Liver (tissue), 9 donors: Measurements from ENCODE around the gene HTR4. TPM values are rescaled to one million over a fixed set of nuclear protein-coding genes. Genes with fewer than 3 reads are reported as not detected.

Source experiments
- DNase-seq: peaks from one replicate; pipeline ENCODE4 v3.0.0-alpha.2; 2017; ENCODE audit warnings: low spot score
- H3K27ac ChIP-seq, 2 donors: one replicate each; pipeline ENCODE4 v1.7.0; 2013; ENCODE audit warnings: inconsistent platforms in 2 of 2, low read length in 2 of 2, control low read depth in 1 of 2, low read depth in 1 of 2, mild to moderate bottlenecking in 1 of 2
- H3K27me3 ChIP-seq, 4 donors: one replicate each; pipeline versions ENCODE4 v1.6.1 to v1.7.0; 2013; ENCODE audit warnings: low read length in 3 of 4, inconsistent platforms in 1 of 4, mild to moderate bottlenecking in 1 of 4, moderate library complexity in 1 of 4; ENCODE audit not compliant: control insufficient read depth in 4 of 4, insufficient read depth in 4 of 4
- H3K36me3 ChIP-seq, 4 donors: one replicate each; pipeline versions ENCODE4 v1.6.1 to v1.7.0; 2013; ENCODE audit warnings: low read length in 3 of 4, mild to moderate bottlenecking in 3 of 4, low read depth in 1 of 4, moderate library complexity in 1 of 4; ENCODE audit not compliant: control insufficient read depth in 4 of 4, insufficient read depth in 3 of 4
- H3K4me1 ChIP-seq, 4 donors: one replicate each; pipeline versions ENCODE4 v1.6.1 to v1.7.0; 2013; ENCODE audit warnings: low read length in 3 of 4, mild to moderate bottlenecking in 3 of 4, moderate library complexity in 1 of 4; ENCODE audit not compliant: control insufficient read depth in 4 of 4, insufficient read depth in 4 of 4
- H3K4me3 ChIP-seq, 3 donors: one replicate each; pipeline versions ENCODE4 v1.6.1 to v1.7.0; 2013; ENCODE audit warnings: low read length in 3 of 3, control low read depth in 1 of 3, low read depth in 1 of 3, mild to moderate bottlenecking in 1 of 3
- H3K9ac ChIP-seq, 2 donors: one replicate each; pipeline ENCODE4 v1.7.0; 2013; ENCODE audit warnings: low read length in 2 of 2, mild to moderate bottlenecking in 2 of 2, moderate library complexity in 2 of 2, control low read depth in 1 of 2, low read depth in 1 of 2
- H3K9me3 ChIP-seq, 4 donors: one replicate each; pipeline versions ENCODE4 v1.6.1 to v1.7.0; 2013; ENCODE audit warnings: low read length in 3 of 4; ENCODE audit not compliant: control insufficient read depth in 4 of 4
- CTCF ChIP-seq: fragments of 150-350 bp; IDR thresholded peaks from 2 replicates; pipeline ENCODE4 v1.5.1; 2017; ENCODE audit warnings: improper control_type of control experiment, low read depth, low read length; ENCODE audit not compliant: missing input control
- EGR1 ChIP-seq, 2 donors: IDR thresholded peaks; 2 replicates each; pipeline ENCODE4 v1.6.1; 2016 to 2018; ENCODE audit warnings: antibody characterized with exemption in 2 of 2, low read depth in 2 of 2
- FOXA2 ChIP-seq: IDR thresholded peaks from 2 replicates; pipeline ENCODE4 v1.6.1; 2016; ENCODE audit warnings: antibody characterized with exemption
- GABPA ChIP-seq, 2 donors: IDR thresholded peaks in 1 of 2; conservative IDR thresholded peaks in 1 of 2; 2 replicates each; pipeline ENCODE4 v1.6.1; 2016; ENCODE audit warnings: antibody characterized with exemption in 2 of 2, mild to moderate bottlenecking in 1 of 2, moderate library complexity in 1 of 2
- HNF4A ChIP-seq, 2 donors: conservative IDR thresholded peaks; 2 replicates each; pipeline ENCODE4 v1.6.1; 2016; ENCODE audit warnings: antibody characterized with exemption in 2 of 2, mild to moderate bottlenecking in 2 of 2
- HNF4G ChIP-seq: IDR thresholded peaks from 2 replicates; pipeline ENCODE4 v1.6.1; 2016; ENCODE audit warnings: antibody characterized with exemption
- JUND ChIP-seq, 2 donors: IDR thresholded peaks; 2 replicates each; pipeline ENCODE4 v1.6.1; 2016; ENCODE audit warnings: antibody characterized with exemption in 2 of 2
- NR2F2 ChIP-seq: IDR thresholded peaks from 2 replicates; pipeline ENCODE4 v1.6.1; 2016; ENCODE audit warnings: antibody characterized with exemption
- RAD21 ChIP-seq, 2 donors: IDR thresholded peaks; 2 replicates each; pipeline ENCODE4 v1.6.1; 2016; ENCODE audit warnings: antibody characterized with exemption in 2 of 2, mild to moderate bottlenecking in 2 of 2
- REST ChIP-seq: IDR thresholded peaks from 2 replicates; pipeline ENCODE4 v1.6.1; 2016; ENCODE audit warnings: antibody characterized with exemption, mild to moderate bottlenecking
- RXRA ChIP-seq, 2 donors: IDR thresholded peaks; 2 replicates each; pipeline ENCODE4 v1.6.1; 2017 to 2018; ENCODE audit warnings: antibody characterized with exemption in 2 of 2, mild to moderate bottlenecking in 1 of 2
- SP1 ChIP-seq: IDR thresholded peaks from 2 replicates; pipeline ENCODE4 v1.6.1; 2018; ENCODE audit warnings: antibody characterized with exemption, mild to moderate bottlenecking
- TAF1 ChIP-seq: conservative IDR thresholded peaks from 2 replicates; pipeline ENCODE4 v1.6.1; 2016; ENCODE audit warnings: antibody characterized with exemption, mild to moderate bottlenecking
- YY1 ChIP-seq: IDR thresholded peaks from 2 replicates; pipeline ENCODE4 v1.6.1; 2016; ENCODE audit warnings: antibody characterized with exemption, mild to moderate bottlenecking
- ZBTB33 ChIP-seq: IDR thresholded peaks from 2 replicates; pipeline ENCODE4 v1.6.1; 2016; ENCODE audit warnings: antibody characterized with exemption
- WGBS: extraction: QIAGEN DNeasy Blood & Tissue Kit; methylation state at CpG from one replicate; pipeline ENCODE4 v1.1.7; 2013; 5-methylcytosine and 5-hydroxymethylcytosine counted together
- polyA plus RNA-seq, 2 donors: library from polyadenylated mRNA; stranded (reverse) in 1 of 2; unstranded in 1 of 2; fragments of 200-250 nt in 1 of 2; fragments of >200 nt in 1 of 2; fragmentation: Nextera tagmentation in 1 of 2; extraction: Ambion mirVana in 1 of 2; gene quantifications; one replicate each; pipeline versions ENCODE4 v1.2.1 to v1.2.3, GENCODE V29; 2013 to 2015
- total RNA-seq, 2 donors: library from RNA; depleted of rRNA; stranded (reverse); fragments of >200 nt; gene quantifications; one replicate each; pipeline ENCODE4 v1.2.3, GENCODE V29; 2014
- TF ChIP-seq, protein P1 (sequence below): IDR thresholded peaks from 2 replicates; pipeline ENCODE4 v1.6.1; 2016; ENCODE audit warnings: antibody characterized with exemption
- TF ChIP-seq, protein P2 (sequence below): IDR thresholded peaks from 2 replicates; pipeline ENCODE4 v1.6.1; 2016; ENCODE audit warnings: antibody characterized with exemption
- donor health status: healthy.
- donor health status: healthy.
- donor health status: healthy.
- donor health status: healthy.
- donor health status: healthy.

The HTR4 gene
- total and polyA plus RNA-seq, 4 donors, result 0.19 to 2.4 (median 0.98) TPM

DNA sequence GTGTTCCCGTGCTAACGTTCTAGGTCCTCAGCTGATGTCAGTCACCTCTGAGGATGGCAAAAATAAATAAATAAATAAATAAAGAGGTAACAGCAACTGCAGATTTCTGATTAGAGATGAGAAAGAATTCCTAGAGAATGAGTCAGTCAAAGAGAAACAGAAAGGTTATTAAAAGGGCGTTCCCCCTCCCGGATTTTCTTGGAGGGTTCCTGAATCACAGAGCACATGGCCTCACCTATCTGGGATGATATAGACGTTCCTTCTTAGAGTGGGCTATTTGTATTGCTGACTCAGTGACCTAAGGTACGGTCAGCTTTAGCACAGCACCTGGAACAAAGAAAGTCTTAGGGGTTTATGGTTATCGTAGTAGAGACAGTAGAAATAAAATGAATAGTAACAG, 30.6 kb downstream of the HTR4 start:
- no peaks in the 10 kb centered on the region for H3K4me1 ChIP-seq
- no peak overlapping the region for H3K9ac ChIP-seq
- no peaks in the 10 kb centered on the region for H3K9me3 ChIP-seq
- 74% methylated on average over 7 of the region's 7 CpGs for WGBS
- no peak overlapping the region for H3K27ac ChIP-seq
- TF ChIP-seq YY1 (no peak), JUND (IDR thresholded peaks at IDR 0.05) (no peak), SP1 (no peak), REST (no peak), FOXA2 (no peak), HNF4A (conservative IDR thresholded peaks at IDR 0.05) (no peak), HNF4G (no peak), CTCF (no peak), ZBTB33 (no peak), EGR1 (IDR thresholded peaks at IDR 0.05; ENCODE audit: low read depth in 2 of 2) (no peak), RXRA (IDR thresholded peaks at IDR 0.05) (no peak), GABPA (IDR thresholded peaks at IDR 0.05 in 1 of 2, conservative IDR thresholded peaks at IDR 0.05 in 1 of 2) (no peak)
- TF ChIP-seq, protein P1, sequence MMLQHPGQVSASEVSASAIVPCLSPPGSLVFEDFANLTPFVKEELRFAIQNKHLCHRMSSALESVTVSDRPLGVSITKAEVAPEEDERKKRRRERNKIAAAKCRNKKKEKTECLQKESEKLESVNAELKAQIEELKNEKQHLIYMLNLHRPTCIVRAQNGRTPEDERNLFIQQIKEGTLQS, result no peak
- TF ChIP-seq, protein P2, sequence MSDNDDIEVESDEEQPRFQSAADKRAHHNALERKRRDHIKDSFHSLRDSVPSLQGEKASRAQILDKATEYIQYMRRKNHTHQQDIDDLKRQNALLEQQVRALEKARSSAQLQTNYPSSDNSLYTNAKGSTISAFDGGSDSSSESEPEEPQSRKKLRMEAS, result no peak
- no peaks in the 10 kb centered on the region for H3K27me3 ChIP-seq
- no peak for DNase-seq
- H3K36me3 ChIP-seq, result no peaks in the 10 kb centered on the region
- H3K4me3 ChIP-seq, result no peak overlapping the region

DNA sequence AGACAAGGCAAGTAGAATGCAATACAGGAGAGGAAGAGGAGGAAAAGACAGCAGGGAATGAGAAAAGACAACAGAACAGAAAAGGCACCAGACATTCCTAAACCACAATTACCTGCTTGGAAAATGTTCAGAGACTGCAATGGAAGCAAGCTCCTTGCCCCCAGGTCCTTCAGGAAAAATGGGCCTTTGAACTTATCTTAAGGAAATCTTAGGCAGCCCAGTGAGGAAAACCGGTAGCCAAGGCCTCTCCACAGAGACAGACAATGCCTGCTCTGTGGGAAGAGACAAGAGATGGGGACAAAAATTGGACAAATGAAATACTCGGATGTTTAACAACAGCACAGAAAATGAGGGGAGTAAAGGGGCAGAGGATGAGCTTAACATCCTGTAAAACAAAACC, 31.2 kb downstream of the HTR4 start:
- Histone ChIP-seq H3K9me3 (no peaks in the 10 kb centered on the region), H3K4me1 (no peaks in the 10 kb centered on the region), H3K27me3 (no peaks in the 10 kb centered on the region), H3K27ac (no peak overlapping the region), H3K4me3 (no peak overlapping the region), H3K9ac (no peak overlapping the region), H3K36me3 (no peaks in the 10 kb centered on the region)
- WGBS, result 89% methylated on average over 2 of the region's 2 CpGs
- no peak for DNase-seq
- TF ChIP-seq HNF4A (conservative IDR thresholded peaks at IDR 0.05) (no peak), TAF1 (no peak), FOXA2 (no peak), REST (no peak), JUND (IDR thresholded peaks at IDR 0.05) (no peak), CTCF (no peak), NR2F2 (no peak), HNF4G (no peak), RAD21 (IDR thresholded peaks at IDR 0.05) (no peak)
